Fibroblast of the aortic adventitia (primary cell): ENCODE data around the gene ROCK1. TPM values are rescaled to one million over a fixed set of nuclear protein-coding genes. Genes with fewer than 3 reads are reported as not detected.

ENCODE experiments used
- DNase-seq: peaks from one replicate; pipeline ENCODE4 v3.0.0-alpha.2; 2010; ENCODE audit warnings: low read depth
- H3K4me3 ChIP-seq: 2 replicates; pipeline ENCODE4 v1.5.1; 2011; ENCODE audit warnings: low read depth, mild to moderate bottlenecking, control low read depth, low read length, moderate library complexity
- CTCF ChIP-seq: IDR thresholded peaks from 2 replicates; pipeline ENCODE4 v1.5.1; 2011; ENCODE audit warnings: mild to moderate bottlenecking, low read length, control low read depth, inconsistent platforms; ENCODE audit not compliant: insufficient read depth
- total RNA-seq: library from RNA; depleted of rRNA; stranded (reverse); fragments of >200 nt; gene quantifications from 2 replicates; pipeline ENCODE4 v1.2.3, GENCODE V29; 2012; ENCODE audit warnings: low replicate concordance

Gene ROCK1
- total RNA-seq, 1 donor = 56.4 TPM

GRCh38 chr18:21074336-21075323 is 37.0 kb downstream of the ROCK1 start:
- H3K4me3 ChIP-seq = no peak overlapping the region
- no peak for TF ChIP-seq CTCF
- no peak for DNase-seq

GRCh38 chr18:21073180-21073579 is 38.4 kb downstream of the ROCK1 start:
- H3K4me3 ChIP-seq = no peak overlapping the region
- TF ChIP-seq CTCF = no peak
- DNase-seq = no peak

DNA sequence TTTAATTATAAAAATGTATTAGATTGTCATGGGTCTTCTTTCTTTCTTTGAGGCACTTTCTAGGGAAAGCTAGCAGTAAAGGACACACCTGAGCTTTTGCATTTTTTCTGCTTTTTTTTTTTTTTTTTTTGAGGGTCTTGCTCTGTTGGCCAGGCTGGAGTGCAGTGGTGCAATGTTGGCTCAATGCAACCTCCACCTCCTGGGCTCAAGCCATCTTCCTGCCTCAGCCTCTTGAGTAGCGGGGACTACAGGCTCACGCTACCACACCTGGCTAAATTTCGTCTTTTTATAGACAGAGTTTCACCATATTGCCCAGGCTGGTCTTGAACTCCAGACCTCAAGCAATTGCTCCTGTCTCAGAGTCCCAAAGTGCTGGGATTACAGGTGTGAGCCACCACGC is 40.5 kb downstream of the ROCK1 start:
- DNase-seq = no peak
- TF ChIP-seq CTCF = no peak
- no peak overlapping the region for H3K4me3 ChIP-seq

DNA sequence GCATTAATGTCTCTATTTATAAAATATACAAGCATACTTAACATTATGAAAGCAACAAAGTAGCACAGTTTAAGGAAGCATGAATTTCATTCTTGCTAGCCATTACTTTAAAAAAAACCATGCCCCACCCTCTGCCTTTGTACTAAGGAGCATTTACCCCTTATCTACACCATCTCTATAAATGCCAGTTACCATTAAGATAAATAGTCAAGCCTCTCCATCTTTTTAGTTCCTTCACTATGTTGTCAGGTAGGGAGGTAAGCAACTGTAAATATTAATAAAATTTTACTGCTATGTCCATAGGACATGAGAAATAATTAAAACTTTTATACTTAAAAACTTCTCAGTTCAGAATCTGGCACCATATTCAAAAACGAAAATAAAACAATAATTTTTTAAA is 42.1 kb downstream of the ROCK1 start:
- DNase-seq = no peak
- TF ChIP-seq CTCF = no peak
- H3K4me3 ChIP-seq = no peak overlapping the region

GRCh38 chr18:21064347-21064746 is 47.3 kb downstream of the ROCK1 start:
- H3K4me3 ChIP-seq = no peak overlapping the region
- no peak for TF ChIP-seq CTCF
- DNase-seq = peak; percentile 14

DNA sequence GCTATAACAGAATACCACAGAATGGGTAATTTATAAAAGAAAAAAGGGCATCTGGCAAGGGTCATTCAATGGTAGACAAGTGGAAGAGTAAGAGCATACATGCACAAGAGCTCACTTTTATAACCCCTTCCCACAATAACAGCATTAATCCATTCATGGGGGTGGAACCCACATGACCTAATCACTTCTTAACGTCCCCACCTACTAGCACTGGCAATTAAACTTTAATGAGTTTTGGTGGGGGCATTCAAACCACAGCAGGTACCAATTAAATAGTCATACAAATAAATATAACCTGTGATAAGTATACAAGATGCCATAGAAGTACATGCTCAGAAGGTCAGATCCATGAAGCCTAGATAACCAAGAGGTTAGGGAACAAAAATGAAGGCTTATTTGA is 48.6 kb downstream of the ROCK1 start:
- H3K4me3 ChIP-seq = no peak overlapping the region
- TF ChIP-seq CTCF = no peak
- DNase-seq = no peak

GRCh38 chr18:21057112-21057511 is 54.5 kb downstream of the ROCK1 start:
- no peak for DNase-seq
- no peak overlapping the region for H3K4me3 ChIP-seq
- no peak for TF ChIP-seq CTCF
